ENCODE results near the gene MRPL32. TPM values are rescaled to one million over a fixed set of nuclear protein-coding genes. Genes with fewer than 3 reads are reported as not detected.
"Not testable (repeated sequence)": the region's sequence is repeated elsewhere in the genome, so short reads cannot be mapped to it uniquely, and the experiment has no call there.

MRPL32 gene
- total RNA-seq = 10 to 100 TPM; 72.5 to 77.2 TPM

GRCh38 chr7:42931834-42932651 lies at the start of gene MRPL32, which contains the start of gene PSMA2:
TSS of gene MRPL32 (plus strand) at chr7:42932376. CDS start at chr7:42932387, 11 bp downstream.
TSS of gene PSMA2 (minus strand) at chr7:42932174. CDS start at chr7:42932158, 16 bp downstream.
- ChIA-PET CTCF (interaction anchor here (0.9 to 4.3 kb wide), 4 partner anchors 9 to 19 kb away, joined by 3 to 17 read pairs (median 3); partner anchors contain the start of gene C7orf25), POLR2A (interaction anchor here (0.6 to 1.5 kb wide), 8 partner anchors 12 to 994 kb away, joined by 3 to 7 read pairs (median 4); partner anchors contain the start of genes C7orf25 and UBE2D4)

GRCh38 chr7:42883950-42884349 lies 48.2 kb upstream of the MRPL32 start:
- ChIA-PET CTCF (no interaction called here), POLR2A (no interaction called here)

GRCh38 chr7:42885183-42885582 lies 47.0 kb upstream of the MRPL32 start:
- CTCF ChIA-PET = not testable (repeated sequence)

GRCh38 chr7:42886129-42886528 lies 46.0 kb upstream of the MRPL32 start:
- CTCF ChIA-PET = no interaction called here
- POLR2A ChIA-PET = no interaction called here

More at GRCh38 chr7:42885183-42885582, 47.0 kb upstream of the MRPL32 start:
- POLR2A ChIA-PET = not testable (repeated sequence)

- POLR2A ChIA-PET = no interaction called here
Measured at GRCh38 chr7:42886893-42887505, 45.2 kb upstream of the MRPL32 start.

GRCh38 chr7:42893346-42894240 lies 38.6 kb upstream of the MRPL32 start:
- CTCF ChIA-PET = no interaction called here
- POLR2A ChIA-PET = no interaction called here

More at GRCh38 chr7:42886893-42887505, 45.2 kb upstream of the MRPL32 start:
- CTCF ChIA-PET = interaction anchor here (0.6 kb wide), 1 partner anchor 1589 kb away, joined by 4 read pairs; no protein-coding TSS in a partner anchor

GRCh38 chr7:42900842-42901241 lies 31.3 kb upstream of the MRPL32 start:
- ChIA-PET POLR2A (no interaction called here), CTCF (no interaction called here)

- POLR2A ChIA-PET = no interaction called here
- CTCF ChIA-PET = no interaction called here
Measured at GRCh38 chr7:42902331-42902730, 29.8 kb upstream of the MRPL32 start.

GRCh38 chr7:42906181-42906580 lies 26.0 kb upstream of the MRPL32 start:
- ChIA-PET CTCF (no interaction called here), POLR2A (no interaction called here)

- CTCF ChIA-PET = no interaction called here
- POLR2A ChIA-PET = no interaction called here
Measured at GRCh38 chr7:42907316-42907715, 24.9 kb upstream of the MRPL32 start.

- ChIA-PET POLR2A (interaction anchor here (1.0 kb wide), 1 partner anchor 22 kb away, joined by 3 read pairs; the partner anchor contains the start of gene MRPL32), CTCF (no interaction called here)
Measured at GRCh38 chr7:42910306-42910705, 21.9 kb upstream of the MRPL32 start.

GRCh38 chr7:42911454-42912447 lies 20.4 kb upstream of the MRPL32 start, which contains the start of gene C7orf25:
TSS of gene C7orf25 (minus strand) at chr7:42912070. CDS start at chr7:42910900, 1,170 bp downstream.
- ChIA-PET CTCF (interaction anchor here (1.3 to 1.5 kb wide), 2 partner anchors 20 to 671 kb away, joined by 3 read pairs; partner anchors contain the start of genes MRPL32, PSMA2 and STK17A), POLR2A (interaction anchor here (1.7 kb wide), 1 partner anchor 20 kb away, joined by 6 read pairs; the partner anchor contains the start of genes MRPL32 and PSMA2)

GRCh38 chr7:42913591-42913990 lies 18.6 kb upstream of the MRPL32 start:
- ChIA-PET CTCF (interaction anchor here (0.7 kb wide), 1 partner anchor 35 kb away, joined by 3 read pairs; no protein-coding TSS in a partner anchor), POLR2A (interaction anchor here (1.7 kb wide), 1 partner anchor 18 kb away, joined by 6 read pairs; the partner anchor contains the start of genes MRPL32 and PSMA2)

- POLR2A ChIA-PET = interaction anchor here (0.9 kb wide), 1 partner anchor 10 kb away, joined by 3 read pairs; no protein-coding TSS in a partner anchor
- CTCF ChIA-PET = interaction anchor here (0.7 to 2.5 kb wide), 2 partner anchors 27 to 35 kb away, joined by 3 to 5 read pairs; no protein-coding TSS in a partner anchor
Measured at GRCh38 chr7:42914009-42914408, 18.2 kb upstream of the MRPL32 start.

- CTCF ChIA-PET = interaction anchor here (0.7 to 2.5 kb wide), 3 partner anchors 17 to 36 kb away, joined by 3 to 5 read pairs (median 3); partner anchors contain the start of gene PSMA2
- POLR2A ChIA-PET = interaction anchor here (0.9 kb wide), 1 partner anchor 9 kb away, joined by 3 read pairs; no protein-coding TSS in a partner anchor
Measured at GRCh38 chr7:42914421-42915045, 17.6 kb upstream of the MRPL32 start.

- ChIA-PET CTCF (interaction anchor here (0.8 to 2.5 kb wide), 2 partner anchors 16 to 26 kb away, joined by 3 to 5 read pairs; partner anchors contain the start of gene PSMA2), POLR2A (interaction anchor here (0.6 kb wide), 1 partner anchor 17 kb away, joined by 7 read pairs; the partner anchor contains the start of gene MRPL32)
Measured at GRCh38 chr7:42915356-42915755, 16.8 kb upstream of the MRPL32 start.
